Activated CD4-positive, alpha-beta memory T cell treated with anti-CD3 and anti-CD28 coated beads for 36 hours (primary cell): Measurements from ENCODE around the gene SPAG6. TPM values are rescaled to one million over a fixed set of nuclear protein-coding genes. Genes with fewer than 3 reads are reported as not detected.
A peak's percentile ranks its signal among the peaks of the same experiment; 100 is the strongest.

Source experiments
- CTCF ChIA-PET: fragments of 350-600 bp; sonication (Branson Sonifier 250); formaldehyde crosslinking; loops from one replicate; lab custom pipeline; 2021; ENCODE audit warnings: antibody characterized with exemption, inconsistent platforms; lab: Charles Lee
- POLR2A ChIA-PET: fragments of 350-600 bp; sonication (Branson Sonifier 250); formaldehyde crosslinking; loops from one replicate; lab custom pipeline; 2021; ENCODE audit warnings: antibody characterized with exemption; lab: Charles Lee
- DNase-seq: peaks from one replicate; pipeline ENCODE4 v3.0.0-alpha.2; 2020
- H3K27ac Mint-ChIP-seq: one replicate; pipeline ENCODE4 v1.8.0; 2021; ENCODE audit warnings: mixed read lengths
- H3K27me3 Mint-ChIP-seq: one replicate; pipeline ENCODE4 v1.8.0; 2021; ENCODE audit warnings: mixed read lengths
- H3K36me3 Mint-ChIP-seq: one replicate; pipeline ENCODE4 v1.8.0; 2021; ENCODE audit warnings: mixed read lengths
- H3K4me1 Mint-ChIP-seq: one replicate; pipeline ENCODE4 v1.8.0; 2021; ENCODE audit warnings: low read depth, mixed read lengths
- H3K4me3 Mint-ChIP-seq: one replicate; pipeline ENCODE4 v1.8.0; 2021; ENCODE audit warnings: mild to moderate bottlenecking, mixed read lengths
- H3K9me3 Mint-ChIP-seq: one replicate; pipeline ENCODE4 v1.8.0; 2021; ENCODE audit warnings: mixed read lengths
- intact Hi-C: fragments of 100-400 bp; cut with micrococcal nuclease; formaldehyde crosslinking; loops from one replicate; pipeline ENCODE4 v1.15.1; 2023
- total RNA-seq, 2 experiments: library from RNA; stranded (reverse); gene quantifications; one replicate each; pipeline ENCODE4 v1.2.3, GENCODE V29; 2021

Gene SPAG6
- total RNA-seq, 2 experiments from 2014 or later, result 0.24 TPM; not detected in 1

GRCh38 chr10:22322641-22323160 lies 22.6 kb upstream of the SPAG6 start:
- peaks cover 55% of the 10 kb centered on the region for H3K4me1 Mint-ChIP-seq

DNA sequence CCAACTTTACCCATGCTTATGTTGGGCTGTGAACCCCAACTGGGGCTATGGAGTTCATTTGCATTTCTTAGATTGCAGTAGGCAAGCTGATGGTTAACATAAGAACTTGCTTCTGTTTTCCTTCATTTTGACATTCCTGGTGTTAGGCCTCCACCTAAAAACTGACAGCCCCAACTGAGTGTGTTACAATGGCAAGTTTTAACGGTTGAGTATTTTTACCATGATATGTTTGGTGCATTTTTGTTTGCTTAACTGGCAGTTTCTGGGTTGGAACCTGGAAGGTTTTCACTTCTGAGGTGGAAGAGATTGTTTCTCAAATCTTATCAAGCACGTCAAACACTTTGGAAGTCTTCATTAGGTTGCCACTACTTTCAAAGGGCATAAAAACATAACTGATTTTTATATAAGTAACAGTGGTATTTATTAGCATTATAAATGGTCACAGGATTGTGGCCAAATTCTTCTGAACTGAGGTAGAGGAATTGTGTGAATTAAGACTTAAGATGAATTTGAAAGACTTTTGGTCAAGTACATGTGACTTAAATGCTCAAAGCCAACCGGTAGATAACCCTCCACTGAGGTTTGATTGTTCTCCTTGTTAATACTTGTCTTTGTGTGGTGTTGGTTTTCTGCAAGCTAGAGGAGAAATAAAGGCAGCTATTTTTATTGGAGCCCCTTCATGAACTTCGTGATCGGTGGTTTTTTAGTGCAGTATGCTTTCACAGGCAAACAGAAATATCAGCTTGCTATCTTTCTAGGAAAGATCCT lies 21.6 kb upstream of the SPAG6 start:
- Mint-ChIP-seq H3K27me3 (peaks cover 22% of the 10 kb centered on the region), H3K4me1 (peaks cover 48% of the 10 kb centered on the region), H3K36me3 (peaks cover 24% of the 10 kb centered on the region), H3K27ac (no peak overlapping the region), H3K4me3 (peak overlapping the region; percentile 91), H3K9me3 (no peaks in the 10 kb centered on the region)
- intact Hi-C loops, result loop anchor here (2.0 to 5.0 kb wide), 2 partner anchors 17 to 301 kb away; no protein-coding TSS in a partner anchor
- ChIA-PET POLR2A (interaction anchor here (1.4 to 1.8 kb wide), 4 partner anchors 8 to 95 kb away, joined by 3 to 10 read pairs (median 6); partner anchors contain the start of gene COMMD3), CTCF (interaction anchor here (0.9 to 1.4 kb wide), 3 partner anchors 8 to 330 kb away, joined by 3 to 5 read pairs (median 5); no protein-coding TSS in a partner anchor)
- no peak for DNase-seq

More at GRCh38 chr10:22322641-22323160, 22.6 kb upstream of the SPAG6 start:
- Mint-ChIP-seq H3K9me3 (no peaks in the 10 kb centered on the region), H3K4me3 (peak overlapping the region; percentile 91), H3K27ac (peak overlapping the region; percentile 81), H3K36me3 (peaks cover 26% of the 10 kb centered on the region), H3K27me3 (peaks cover 22% of the 10 kb centered on the region)
- intact Hi-C loops, result loop anchor here (5.0 kb wide), 1 partner anchor 300 kb away; no protein-coding TSS in a partner anchor
- POLR2A ChIA-PET, result interaction anchor here (1.0 to 1.5 kb wide), 2 partner anchors 10 to 94 kb away, joined by 3 read pairs; no protein-coding TSS in a partner anchor
- no peak for DNase-seq
- CTCF ChIA-PET, result interaction anchor here (0.9 to 1.4 kb wide), 3 partner anchors 9 to 312 kb away, joined by 3 to 5 read pairs (median 3); no protein-coding TSS in a partner anchor

DNA sequence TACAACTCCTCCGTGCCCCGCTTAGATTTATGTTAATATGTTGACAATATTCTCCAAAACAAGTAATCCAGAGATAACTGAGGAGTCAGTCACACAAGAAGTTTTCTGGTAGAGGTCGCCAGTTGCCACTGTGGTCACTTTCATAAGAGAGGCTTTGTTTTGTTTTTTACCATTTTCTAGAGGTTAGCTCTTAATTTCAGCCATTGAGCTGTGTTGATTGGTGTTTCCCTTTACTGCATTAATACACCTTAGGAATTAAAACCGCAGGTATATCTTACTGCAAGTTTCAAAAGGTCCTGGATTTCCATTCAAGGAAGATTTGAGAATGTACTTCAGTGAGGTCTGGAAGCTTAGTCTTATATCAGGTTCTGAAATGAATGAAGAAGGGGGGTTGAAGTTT lies 20.9 kb upstream of the SPAG6 start:
- POLR2A ChIA-PET, result interaction anchor here (1.4 to 1.8 kb wide), 4 partner anchors 8 to 95 kb away, joined by 3 to 10 read pairs (median 6); partner anchors contain the start of gene COMMD3
- no peak for DNase-seq
- CTCF ChIA-PET, result interaction anchor here (1.1 kb wide), 1 partner anchor 331 kb away, joined by 5 read pairs; no protein-coding TSS in a partner anchor
- H3K36me3 Mint-ChIP-seq, result peaks cover 28% of the 10 kb centered on the region
- peaks cover 44% of the 10 kb centered on the region for H3K4me1 Mint-ChIP-seq
- H3K27me3 Mint-ChIP-seq, result peaks cover 22% of the 10 kb centered on the region
- H3K9me3 Mint-ChIP-seq, result no peaks in the 10 kb centered on the region
- intact Hi-C loops, result loop anchor here (2.0 to 5.0 kb wide), 2 partner anchors 16 to 302 kb away; no protein-coding TSS in a partner anchor
- peak overlapping the region; percentile 91 for H3K4me3 Mint-ChIP-seq
- H3K27ac Mint-ChIP-seq, result peak overlapping the region; percentile 76

DNA sequence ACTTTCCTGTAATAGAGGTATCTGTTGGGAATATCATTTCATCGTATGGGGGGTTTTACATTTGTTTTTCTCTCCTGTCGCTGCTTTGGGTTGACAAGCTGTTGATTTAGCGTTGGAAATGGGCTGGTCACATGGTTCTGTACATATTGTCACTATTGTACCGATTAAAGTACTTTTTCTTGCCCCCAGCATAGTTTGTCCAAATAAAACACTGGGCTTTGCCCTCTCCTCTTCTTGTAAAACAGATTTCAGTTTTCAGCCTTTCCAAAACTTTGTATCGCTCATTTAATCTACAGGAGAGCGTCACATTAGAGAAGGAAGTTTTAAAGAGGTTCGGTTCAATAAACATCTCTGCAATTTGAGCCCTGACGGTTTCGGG lies 20.4 kb upstream of the SPAG6 start:
- no peak for DNase-seq
- Mint-ChIP-seq H3K27me3 (peaks cover 26% of the 10 kb centered on the region), H3K4me3 (peak overlapping the region; percentile 91), H3K36me3 (peaks cover 30% of the 10 kb centered on the region), H3K4me1 (peaks cover 40% of the 10 kb centered on the region), H3K9me3 (no peaks in the 10 kb centered on the region), H3K27ac (peak overlapping the region; percentile 76)
- ChIA-PET CTCF (interaction anchor here (1.1 kb wide), 1 partner anchor 331 kb away, joined by 5 read pairs; no protein-coding TSS in a partner anchor), POLR2A (interaction anchor here (1.4 to 1.8 kb wide), 3 partner anchors 9 to 16 kb away, joined by 4 to 10 read pairs (median 9); partner anchors contain the start of gene COMMD3)
- intact Hi-C loops, result loop anchor here (1.0 to 5.0 kb wide), 4 partner anchors 8 to 303 kb away; partner anchors contain the start of gene COMMD3

GRCh38 chr10:22325272-22326144 lies 19.8 kb upstream of the SPAG6 start:
- H3K27me3 Mint-ChIP-seq, result peaks cover 23% of the 10 kb centered on the region
- peak overlapping the region; percentile 91 for H3K4me3 Mint-ChIP-seq
- ChIA-PET POLR2A (interaction anchor here (1.7 to 1.8 kb wide), 2 partner anchors 9 to 15 kb away, joined by 9 to 10 read pairs; partner anchors contain the start of gene COMMD3), CTCF (interaction anchor here (1.2 kb wide), 1 partner anchor 332 kb away, joined by 4 read pairs; no protein-coding TSS in a partner anchor)
- DNase-seq, result peak; percentile 80
- peaks cover 27% of the 10 kb centered on the region for H3K36me3 Mint-ChIP-seq
- peaks cover 37% of the 10 kb centered on the region for H3K4me1 Mint-ChIP-seq
- H3K9me3 Mint-ChIP-seq, result no peaks in the 10 kb centered on the region
- H3K27ac Mint-ChIP-seq, result peak overlapping the region; percentile 76
- intact Hi-C loops, result loop anchor here (1.0 to 2.0 kb wide), 3 partner anchors 8 to 15 kb away; partner anchors contain the start of gene COMMD3

GRCh38 chr10:22326145-22326702 lies 19.1 kb upstream of the SPAG6 start:
- Mint-ChIP-seq H3K4me1 (peaks cover 37% of the 10 kb centered on the region), H3K4me3 (peak overlapping the region; percentile 71), H3K27ac (peak overlapping the region; percentile 62), H3K9me3 (no peaks in the 10 kb centered on the region), H3K27me3 (peaks cover 23% of the 10 kb centered on the region), H3K36me3 (peaks cover 29% of the 10 kb centered on the region)
- POLR2A ChIA-PET, result interaction anchor here (0.6 kb wide), 1 partner anchor 150 kb away, joined by 3 read pairs; no protein-coding TSS in a partner anchor
- CTCF ChIA-PET, result interaction anchor here (1.2 kb wide), 1 partner anchor 333 kb away, joined by 4 read pairs; no protein-coding TSS in a partner anchor
- intact Hi-C loops, result no loop called here
- no peak for DNase-seq

DNA sequence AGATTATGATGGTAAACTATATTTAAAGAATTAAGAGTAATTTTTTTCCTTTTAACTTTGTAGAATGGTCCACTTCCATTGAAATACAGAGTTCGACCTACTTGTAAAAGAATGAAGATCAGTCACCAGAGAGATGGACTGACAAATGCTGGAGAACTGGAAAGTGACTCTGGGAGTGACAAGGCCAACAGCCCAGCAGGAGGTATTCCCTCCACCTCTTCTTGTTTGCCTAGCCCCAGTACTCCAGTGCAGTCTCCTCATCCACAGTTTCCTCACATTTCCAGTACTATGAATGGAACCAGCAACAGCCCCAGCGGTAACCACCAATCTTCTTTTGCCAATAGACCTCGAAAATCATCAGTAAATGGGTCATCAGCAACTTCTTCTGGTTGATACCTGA lies 16.1 kb upstream of the SPAG6 start:
- CTCF ChIA-PET, result no interaction called here
- intact Hi-C loops, result no loop called here

DNA sequence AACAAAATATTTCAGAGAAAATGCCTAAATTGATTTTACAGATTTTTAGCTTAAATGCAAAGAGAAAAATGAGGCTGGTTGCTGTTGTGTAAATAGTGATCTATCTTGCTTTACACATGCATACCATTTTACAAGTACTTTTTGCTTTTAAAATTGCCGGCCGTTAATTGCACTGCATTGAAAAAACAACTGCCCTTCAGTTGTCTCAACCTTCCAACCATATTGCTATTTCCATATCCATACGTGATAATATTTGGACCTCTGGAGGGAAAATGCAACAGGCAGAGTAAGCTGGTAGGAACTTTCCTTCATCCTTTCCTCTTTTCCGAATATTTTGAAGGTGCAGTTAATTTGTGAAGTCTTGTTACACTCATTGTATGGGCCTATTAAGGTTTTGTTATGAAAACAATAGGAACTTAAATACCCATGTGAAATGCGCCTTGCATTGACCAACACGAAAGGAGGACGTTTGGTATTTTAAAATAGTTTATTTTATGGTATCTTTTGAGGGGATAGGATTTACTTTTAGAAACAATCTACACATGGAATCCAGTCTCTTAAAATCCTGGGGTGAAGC lies 13.1 kb upstream of the SPAG6 start:
- ChIA-PET POLR2A (interaction anchor here (0.8 kb wide), 1 partner anchor 16 kb away, joined by 3 read pairs; the partner anchor contains the start of gene COMMD3), CTCF (interaction anchor here (0.6 to 1.3 kb wide), 2 partner anchors 8 to 9 kb away, joined by 5 read pairs; no protein-coding TSS in a partner anchor)
- H3K27me3 Mint-ChIP-seq, result peaks cover 22% of the 10 kb centered on the region
- no peak for DNase-seq
- peaks cover 18% of the 10 kb centered on the region for H3K36me3 Mint-ChIP-seq
- peaks cover 3% of the 10 kb centered on the region for H3K9me3 Mint-ChIP-seq
- H3K27ac Mint-ChIP-seq, result peak overlapping the region; percentile 54
- intact Hi-C loops, result no loop called here
- no peak overlapping the region for H3K4me3 Mint-ChIP-seq
- peaks cover 29% of the 10 kb centered on the region for H3K4me1 Mint-ChIP-seq

More for the DNA sequence above, 16.1 kb upstream of the SPAG6 start:
- Mint-ChIP-seq H3K9me3 (peaks cover 3% of the 10 kb centered on the region), H3K27me3 (peaks cover 16% of the 10 kb centered on the region), H3K36me3 (peaks cover 26% of the 10 kb centered on the region), H3K27ac (no peak overlapping the region), H3K4me3 (no peak overlapping the region), H3K4me1 (peaks cover 39% of the 10 kb centered on the region)
- POLR2A ChIA-PET, result no interaction called here
- no peak for DNase-seq

- H3K9me3 Mint-ChIP-seq, result peaks cover 3% of the 10 kb centered on the region
- CTCF ChIA-PET, result no interaction called here
- H3K27ac Mint-ChIP-seq, result peak overlapping the region; percentile 54
- peak overlapping the region; percentile 55 for H3K4me3 Mint-ChIP-seq
- H3K4me1 Mint-ChIP-seq, result peaks cover 29% of the 10 kb centered on the region
- POLR2A ChIA-PET, result no interaction called here
- peaks cover 30% of the 10 kb centered on the region for H3K27me3 Mint-ChIP-seq
- intact Hi-C loops, result loop anchor here (1.0 kb wide), 1 partner anchor 8 kb away; no protein-coding TSS in a partner anchor
- DNase-seq, result peak; percentile 24
- H3K36me3 Mint-ChIP-seq, result peaks cover 15% of the 10 kb centered on the region
These were observed 11.9 kb upstream of the SPAG6 start for GRCh38 chr10:22333167-22333974.

GRCh38 chr10:22333975-22334282 lies 11.4 kb upstream of the SPAG6 start:
- H3K9me3 Mint-ChIP-seq, result peaks cover 3% of the 10 kb centered on the region
- CTCF ChIA-PET, result no interaction called here
- peaks cover 36% of the 10 kb centered on the region for H3K27me3 Mint-ChIP-seq
- H3K4me1 Mint-ChIP-seq, result peaks cover 31% of the 10 kb centered on the region
- peaks cover 15% of the 10 kb centered on the region for H3K36me3 Mint-ChIP-seq
- no peak for DNase-seq
- intact Hi-C loops, result loop anchor here (1.0 kb wide), 1 partner anchor 9 kb away; no protein-coding TSS in a partner anchor
- H3K27ac Mint-ChIP-seq, result peak overlapping the region; percentile 54
- POLR2A ChIA-PET, result no interaction called here
- H3K4me3 Mint-ChIP-seq, result peak overlapping the region; percentile 55
